ENCODE data around the gene CALML5. TPM values are rescaled to one million over a fixed set of nuclear protein-coding genes. Genes with fewer than 3 reads are reported as not detected.
A peak's percentile ranks its signal among the peaks of the same experiment; 100 is the strongest.

CALML5 gene, protein sequence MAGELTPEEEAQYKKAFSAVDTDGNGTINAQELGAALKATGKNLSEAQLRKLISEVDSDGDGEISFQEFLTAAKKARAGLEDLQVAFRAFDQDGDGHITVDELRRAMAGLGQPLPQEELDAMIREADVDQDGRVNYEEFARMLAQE
- not detected for total RNA-seq
- polyA plus RNA-seq, result not detected
- long read RNA-seq, donor 1, result 0 reads
- long read RNA-seq, donor 2, result 0 reads

GRCh38 chr10:5499493-5500140 is at the start of gene CALML5:
Gene CALML5, minus strand, starts transcription at chr10:5499570. Its CDS starts 132 bp downstream, at chr10:5499438.
- 92 to 96% (median 92%) methylated on average over 10 of the region's 10 CpGs for whole genome bisulfite sequencing, 3 donors
- intact Hi-C loops (cut with DNase I), result no loop called here
- no peak for ATAC-seq
- no peak within 1 kb of the TSS for H3K4me3 ChIP-seq
- H3K36me3 ChIP-seq (ENCODE audit: insufficient read depth in 1 of 2, low read depth in 1 of 2), result no peaks in the 10 kb centered on the region
- H3K4me1 ChIP-seq, result no peaks in the 10 kb centered on the region
- no peak within 1 kb of the TSS for H3K27ac ChIP-seq
- TF ChIP-seq, protein P1, sequence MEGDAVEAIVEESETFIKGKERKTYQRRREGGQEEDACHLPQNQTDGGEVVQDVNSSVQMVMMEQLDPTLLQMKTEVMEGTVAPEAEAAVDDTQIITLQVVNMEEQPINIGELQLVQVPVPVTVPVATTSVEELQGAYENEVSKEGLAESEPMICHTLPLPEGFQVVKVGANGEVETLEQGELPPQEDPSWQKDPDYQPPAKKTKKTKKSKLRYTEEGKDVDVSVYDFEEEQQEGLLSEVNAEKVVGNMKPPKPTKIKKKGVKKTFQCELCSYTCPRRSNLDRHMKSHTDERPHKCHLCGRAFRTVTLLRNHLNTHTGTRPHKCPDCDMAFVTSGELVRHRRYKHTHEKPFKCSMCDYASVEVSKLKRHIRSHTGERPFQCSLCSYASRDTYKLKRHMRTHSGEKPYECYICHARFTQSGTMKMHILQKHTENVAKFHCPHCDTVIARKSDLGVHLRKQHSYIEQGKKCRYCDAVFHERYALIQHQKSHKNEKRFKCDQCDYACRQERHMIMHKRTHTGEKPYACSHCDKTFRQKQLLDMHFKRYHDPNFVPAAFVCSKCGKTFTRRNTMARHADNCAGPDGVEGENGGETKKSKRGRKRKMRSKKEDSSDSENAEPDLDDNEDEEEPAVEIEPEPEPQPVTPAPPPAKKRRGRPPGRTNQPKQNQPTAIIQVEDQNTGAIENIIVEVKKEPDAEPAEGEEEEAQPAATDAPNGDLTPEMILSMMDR (IDR thresholded peaks at IDR 0.05), result no peak
- DNase-seq, result peak in 1 of 2 donors; percentile 8
- no peaks in the 10 kb centered on the region for H3K9me3 ChIP-seq
- H3K27me3 ChIP-seq (ENCODE audit: insufficient read depth in 3 of 3, low read length in 2 of 3), result no peaks in the 10 kb centered on the region

GRCh38 chr10:5547931-5548660 is 48.7 kb upstream of the CALML5 start:
- TF ChIP-seq, protein P1 (IDR thresholded peaks at IDR 0.05), result no peak
- Histone ChIP-seq H3K9me3 (peaks cover 11% of the 10 kb centered on the region), H3K4me3 (peak overlapping the region; percentile 36), H3K27ac (peak overlapping the region; percentile 34), H3K4me1 (peaks cover 4% of the 10 kb centered on the region), H3K36me3 (ENCODE audit: insufficient read depth in 1 of 2, low read depth in 1 of 2) (no peaks in the 10 kb centered on the region), H3K27me3 (ENCODE audit: insufficient read depth in 3 of 3, low read length in 2 of 3) (no peaks in the 10 kb centered on the region)
- WGBS, 3 donors, result 52 to 54% (median 54%) methylated on average over 16 of the region's 16 CpGs
- intact Hi-C loops (cut with DNase I), result no loop called here
- peak; percentile 9 to 42 for DNase-seq
- peak in 1 of 4 donors; percentile 24 for ATAC-seq

DNA sequence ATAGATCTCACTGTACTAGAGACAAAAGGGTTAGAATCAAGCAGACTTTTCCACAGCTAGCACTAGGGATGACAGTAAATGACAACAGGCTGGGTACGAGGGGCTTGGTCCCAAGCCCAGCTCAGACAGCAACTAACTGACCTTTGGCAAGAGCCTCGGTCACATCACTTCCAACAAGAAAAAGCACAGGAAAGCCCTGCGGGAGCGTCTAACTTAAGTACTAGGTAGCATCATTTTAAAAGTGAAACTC is 48.2 kb upstream of the CALML5 start:
- peak in 1 of 2 donors; percentile 12 for DNase-seq

DNA sequence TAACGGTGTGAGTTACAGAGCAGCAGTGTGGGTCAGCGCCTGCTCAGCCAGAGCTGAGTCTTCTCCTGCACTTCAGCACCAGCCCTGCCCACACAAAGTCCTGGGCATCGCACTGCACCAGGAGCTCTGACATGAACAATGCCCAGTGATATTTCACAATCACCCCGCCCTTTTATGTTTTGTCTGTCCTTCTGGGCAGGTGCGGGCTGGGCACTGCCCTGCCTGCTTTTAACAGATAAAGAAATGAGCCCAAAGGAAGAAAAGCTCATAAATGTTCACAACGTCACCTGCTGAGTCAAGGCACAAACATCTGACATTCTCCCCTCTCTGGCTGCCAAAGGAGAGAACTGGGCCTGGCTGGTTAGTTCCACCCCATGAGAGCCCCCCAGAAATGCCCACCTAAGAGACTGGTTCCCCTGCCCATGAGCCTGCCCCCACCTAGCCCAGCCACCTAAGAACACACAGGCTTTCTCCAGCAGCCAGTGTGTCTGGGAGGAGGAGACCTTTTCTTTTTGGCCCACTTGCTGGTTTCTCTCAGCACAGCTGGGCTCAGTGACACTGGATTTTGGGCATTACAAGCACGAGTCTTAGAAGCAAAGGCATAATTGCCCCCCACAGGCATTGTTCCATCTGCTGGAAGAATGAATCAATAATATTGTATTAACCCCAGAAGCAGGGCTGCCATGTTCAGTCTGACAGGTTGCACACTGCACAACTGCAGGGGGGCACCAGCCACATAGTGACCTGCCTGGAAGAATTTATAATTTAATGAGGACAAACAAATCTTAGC is 47.7 kb upstream of the CALML5 start:
- TF ChIP-seq, protein P1 (IDR thresholded peaks at IDR 0.05), result no peak
- no peaks in the 10 kb centered on the region for H3K27me3 ChIP-seq (ENCODE audit: insufficient read depth in 3 of 3, low read length in 2 of 3)
- DNase-seq, result peak in 1 of 2 donors; percentile 6
- H3K36me3 ChIP-seq (ENCODE audit: insufficient read depth in 1 of 2, low read depth in 1 of 2), result no peaks in the 10 kb centered on the region
- WGBS, 3 donors, result 82 to 84% (median 82%) methylated on average over 7 of the region's 7 CpGs
- peaks cover 11% of the 10 kb centered on the region for H3K9me3 ChIP-seq
- H3K4me1 ChIP-seq, result peaks cover 4% of the 10 kb centered on the region
- H3K4me3 ChIP-seq, result peak overlapping the region; percentile 36
- peak overlapping the region; percentile 34 for H3K27ac ChIP-seq
- ATAC-seq, result peak in 1 of 4 donors; percentile 34
- intact Hi-C loops (cut with DNase I), result no loop called here

More for the DNA sequence above, 48.2 kb upstream of the CALML5 start:
- H3K4me1 ChIP-seq, result peaks cover 4% of the 10 kb centered on the region
- peak overlapping the region; percentile 34 for H3K27ac ChIP-seq
- no peaks in the 10 kb centered on the region for H3K36me3 ChIP-seq (ENCODE audit: insufficient read depth in 1 of 2, low read depth in 1 of 2)
- TF ChIP-seq, protein P1 (IDR thresholded peaks at IDR 0.05), result no peak
- peak overlapping the region; percentile 36 for H3K4me3 ChIP-seq
- no peaks in the 10 kb centered on the region for H3K27me3 ChIP-seq (ENCODE audit: insufficient read depth in 3 of 3, low read length in 2 of 3)
- intact Hi-C loops (cut with DNase I), result no loop called here
- peaks cover 11% of the 10 kb centered on the region for H3K9me3 ChIP-seq
- ATAC-seq, result no peak
- WGBS, 3 donors, result 24 to 49% (median 34%) methylated on average over 4 of the region's 4 CpGs
